Right lobe of liver (tissue), 6 donors: Measurements from ENCODE around the gene CSH1. TPM values are rescaled to one million over a fixed set of nuclear protein-coding genes. Genes with fewer than 3 reads are reported as not detected.
A peak's percentile ranks its signal among the peaks of the same experiment; 100 is the strongest.
"Not testable (repeated sequence)": the region's sequence is repeated elsewhere in the genome, so short reads cannot be mapped to it uniquely, and the experiment has no call there.

ENCODE experiments used
- ATAC-seq, 4 donors: fragments of 200-7000 bp; cut with Tn5 transposase; one replicate each; pipeline ENCODE4 v1.9.1; 2020; ENCODE audit warnings: mild to moderate bottlenecking in 4 of 4, moderate library complexity in 4 of 4
- DNase-seq, 3 donors: peaks; one replicate each; pipeline ENCODE4 v3.0.0-alpha.2; 2020
- H3K27ac ChIP-seq, 3 donors: fragments of 200-600 bp; one replicate each; pipeline ENCODE4 v1.8.0; 2022
- H3K27me3 ChIP-seq, 2 donors: fragments of 200-600 bp; one replicate each; pipeline ENCODE4 v1.8.0; 2022
- H3K36me3 ChIP-seq, 4 donors: fragments of 200-600 bp; sonication (generic) in 1 of 4; one replicate each; pipeline versions ENCODE4 v1.5.1 to v1.8.0; 2017 to 2022; ENCODE audit warnings: control low read depth in 1 of 4
- H3K4me1 ChIP-seq, 4 donors: fragments of 200-600 bp; sonication (generic) in 1 of 4; one replicate each; pipeline versions ENCODE4 v1.5.1 to v1.8.0; 2017 to 2022; ENCODE audit warnings: control low read depth in 1 of 4
- H3K4me3 ChIP-seq, 3 donors: fragments of 200-600 bp; one replicate each; pipeline ENCODE4 v1.8.0; 2022
- H3K9me3 ChIP-seq, 4 donors: fragments of 200-600 bp; sonication (generic) in 1 of 4; one replicate each; pipeline versions ENCODE4 v1.5.1 to v1.8.0; 2017 to 2022; ENCODE audit warnings: control low read depth in 1 of 4
- CTCF ChIP-seq, 4 donors: fragments of 200-600 bp in 3 of 4; fragments of 450-650 bp in 1 of 4; IDR thresholded peaks; one replicate each; pipeline versions ENCODE4 v1.5.1 to v1.8.0; 2016 to 2022; ENCODE audit warnings: antibody characterized with exemption in 4 of 4, mild to moderate bottlenecking in 2 of 4
- POLR2A ChIP-seq: fragments of 450-650 bp; IDR thresholded peaks from one replicate; pipeline ENCODE4 v1.6.1; 2017; ENCODE audit warnings: antibody characterized with exemption, mild to moderate bottlenecking
- WGBS: methylation state at CpG from one replicate; pipeline ENCODE4 v1.1.6; 2018; ENCODE audit warnings: low coverage, low lambda C conversion rate; ENCODE audit not compliant: insufficient coverage; ENCODE audit errors: missing lambda C conversion rate; 5-methylcytosine and 5-hydroxymethylcytosine counted together
- intact Hi-C, 2 donors: fragments of 100-400 bp; cut with DNase I; formaldehyde crosslinking; loops; one replicate each; pipeline versions ENCODE4 v1.11.2 to v1.14.1; 2022
- total RNA-seq, 6 experiments: library from RNA; depleted of rRNA in 2 of 6; stranded (reverse); fragments of >200 nt in 2 of 6; fragmentation: NEBNext Ultra II Directional in 3 of 6; extraction: Animal tissue kit (Norgen Biotek cat#: 25700) in 3 of 6; gene quantifications; one replicate each; pipeline versions ENCODE4 v1.1.0 to v1.2.4, GENCODE V29; 2016 to 2023
- donor health status: DM: no; HTN: yes; CAD: no.
- donor health status: DM: no; HTN: no; CAD: no.
- donor health status: DM: no; HTN: no; CAD: no.
- donor health status: DM: no; HTN: yes; CAD: no.
- donor health status: DM: no; HTN: yes; CAD: no.

CSH1 gene
- total RNA-seq, 6 experiments from 2014 or later = not detected

DNA sequence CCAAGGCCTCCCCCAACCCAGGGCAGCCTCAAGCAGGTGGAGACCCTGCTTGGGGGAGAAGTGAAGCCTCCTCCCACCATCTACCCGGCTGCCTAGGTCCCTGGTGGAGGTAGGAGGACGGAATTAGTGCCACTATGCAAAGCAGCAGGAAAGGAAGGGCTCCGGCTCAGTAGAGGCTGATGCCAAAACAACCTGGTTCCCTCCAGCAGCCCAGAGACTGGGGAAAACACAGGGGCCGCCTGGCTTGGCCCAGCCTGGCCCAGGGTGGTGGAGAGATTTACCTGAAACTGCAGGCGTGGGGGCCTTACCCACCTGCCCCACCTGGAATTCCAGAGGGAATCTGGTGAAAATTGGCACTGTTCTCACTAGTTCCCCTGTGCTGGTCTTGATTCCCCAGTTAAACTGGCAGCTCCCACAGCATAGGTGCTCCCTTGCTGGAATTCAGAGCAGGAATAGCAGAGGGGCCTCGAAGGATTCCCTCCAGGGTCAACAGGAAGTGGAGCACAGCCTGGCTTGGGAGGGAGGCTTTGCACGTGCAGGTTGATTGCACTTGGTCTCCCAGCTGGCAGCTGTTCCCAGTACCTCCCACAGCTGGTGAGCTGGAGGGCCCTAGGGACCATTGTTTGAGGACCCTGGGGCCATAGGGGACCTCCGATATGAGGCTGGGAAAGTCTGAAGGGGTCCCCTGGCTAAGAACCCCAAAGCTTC, 31.2 kb upstream of the CSH1 start:
- intact Hi-C loops = no loop called here

GRCh38 chr17:63926164-63926563, 29.8 kb upstream of the CSH1 start:
- DNase-seq = no peak
- no peak overlapping the region for H3K27ac ChIP-seq

More for the DNA sequence above, 31.2 kb upstream of the CSH1 start:
- WGBS = 0% methylated on average over 1 of the region's 8 CpGs
- no peaks in the 10 kb centered on the region for H3K4me1 ChIP-seq
- DNase-seq (no peak), ATAC-seq (no peak)
- no peak overlapping the region for H3K4me3 ChIP-seq
- H3K27ac ChIP-seq = no peak overlapping the region
- TF ChIP-seq POLR2A (no peak), CTCF (IDR thresholded peaks at IDR 0.05) (no peak)
- no peaks in the 10 kb centered on the region for H3K9me3 ChIP-seq
- no peaks in the 10 kb centered on the region for H3K27me3 ChIP-seq
- H3K36me3 ChIP-seq = no peaks in the 10 kb centered on the region

DNA sequence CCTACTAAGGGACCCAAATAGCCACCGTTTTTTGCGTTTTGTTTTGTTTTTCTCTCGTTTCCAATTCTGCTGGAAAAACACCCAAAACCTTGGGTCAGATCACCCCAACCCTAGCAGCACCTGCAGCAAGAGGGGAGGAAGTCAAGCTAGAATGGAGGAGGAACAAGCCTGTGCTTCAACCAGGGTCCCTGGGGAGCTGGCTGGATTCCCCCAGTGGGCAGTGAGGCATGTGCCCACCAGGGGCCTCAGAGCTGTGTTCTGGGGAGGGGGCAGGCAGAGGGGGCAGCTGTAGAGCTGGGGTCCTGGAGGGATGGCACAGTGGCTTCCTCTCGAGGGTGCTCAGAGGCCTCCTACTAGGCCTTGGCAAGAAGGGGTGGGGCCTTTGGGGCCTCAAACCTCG, 29.2 kb upstream of the CSH1 start:
- intact Hi-C loops = no loop called here
- 49% methylated on average over 4 of the region's 5 CpGs for WGBS
- Histone ChIP-seq H3K4me3 (no peak overlapping the region), H3K9me3 (no peaks in the 10 kb centered on the region), H3K27ac (no peak overlapping the region), H3K36me3 (no peaks in the 10 kb centered on the region), H3K27me3 (no peaks in the 10 kb centered on the region), H3K4me1 (no peaks in the 10 kb centered on the region)
- TF ChIP-seq CTCF (IDR thresholded peaks at IDR 0.05) (no peak), POLR2A (no peak)
- DNase-seq (no peak), ATAC-seq (no peak)

More at GRCh38 chr17:63926164-63926563, 29.8 kb upstream of the CSH1 start:
- no peak for ATAC-seq
- intact Hi-C loops = no loop called here
- H3K9me3 ChIP-seq = no peaks in the 10 kb centered on the region
- no peaks in the 10 kb centered on the region for H3K27me3 ChIP-seq
- no peak overlapping the region for H3K4me3 ChIP-seq
- H3K4me1 ChIP-seq = no peaks in the 10 kb centered on the region
- H3K36me3 ChIP-seq = no peaks in the 10 kb centered on the region
- TF ChIP-seq CTCF (IDR thresholded peaks at IDR 0.05) = no peak
- no peak for TF ChIP-seq POLR2A
- 100% methylated on average over 1 of the region's 2 CpGs for WGBS

GRCh38 chr17:63922402-63922801, 26.0 kb upstream of the CSH1 start:
- H3K4me3 ChIP-seq, H3K36me3 ChIP-seq, H3K9me3 ChIP-seq, ATAC-seq, H3K27me3 ChIP-seq, DNase-seq, intact Hi-C loops, H3K27ac ChIP-seq, H3K4me1 ChIP-seq: not testable (repeated sequence)
- WGBS = 31% methylated on average over 3 of the region's 9 CpGs

GRCh38 chr17:63920779-63921178, 24.4 kb upstream of the CSH1 start:
- intact Hi-C loops, H3K27ac ChIP-seq, ATAC-seq, H3K27me3 ChIP-seq, H3K4me1 ChIP-seq, H3K4me3 ChIP-seq, H3K36me3 ChIP-seq, H3K9me3 ChIP-seq: not testable (repeated sequence)
- peak in 1 of 3 donors; percentile 17 for DNase-seq
- 88% methylated on average over 5 of the region's 5 CpGs for WGBS

DNA sequence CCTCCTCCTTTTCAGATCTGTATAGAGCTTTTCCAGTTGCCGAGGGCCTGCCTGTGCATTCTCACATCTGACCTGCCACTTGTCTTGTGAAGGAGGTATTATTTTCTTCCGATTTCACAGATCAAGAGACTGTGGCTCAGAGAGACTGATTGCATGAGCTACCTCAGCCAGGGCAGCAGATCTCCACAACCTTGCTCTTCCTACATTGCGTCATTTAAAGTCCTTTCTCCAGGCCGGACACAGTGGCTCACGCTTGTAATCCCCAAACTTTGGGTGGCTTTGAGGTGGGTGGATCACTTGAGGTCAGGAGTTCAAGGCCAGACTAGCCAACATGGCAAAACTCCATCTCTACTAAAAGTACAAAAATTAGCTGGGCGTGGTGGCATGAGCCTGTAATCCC, 23.7 kb upstream of the CSH1 start:
- DNase-seq, H3K27ac ChIP-seq, H3K4me1 ChIP-seq, H3K9me3 ChIP-seq, H3K27me3 ChIP-seq, H3K36me3 ChIP-seq, H3K4me3 ChIP-seq, intact Hi-C loops, ATAC-seq: not testable (repeated sequence)
- WGBS = 72% methylated on average over 6 of the region's 6 CpGs
